SU-DHL-6 (cell line): ENCODE measurements around the gene PIH1D1.

ENCODE experiments used
- H2AFZ ChIP-seq: fragments of 200-600 bp; sonication (generic); 2 replicates; pipeline ENCODE4 v1.6.1; 2014; ENCODE audit warnings: low read depth, mild to moderate bottlenecking, moderate library complexity, mixed read lengths, antibody characterized with exemption, low read length; ENCODE audit not compliant: severe bottlenecking
- H3F3A ChIP-seq: fragments of 200-600 bp; shearing (Covaris generic); 2 replicates; pipeline ENCODE4 v1.6.0; 2016; ENCODE audit warnings: antibody characterized with exemption, mild to moderate bottlenecking; ENCODE audit not compliant: insufficient read depth
- H3K27ac ChIP-seq: fragments of 200-600 bp; sonication (generic); 2 replicates; pipeline ENCODE4 v1.5.1; 2016; ENCODE audit warnings: low read depth, mild to moderate bottlenecking, low read length, moderate library complexity, mixed read lengths
- H3K27me3 ChIP-seq: fragments of 200-600 bp; sonication (generic), shearing (Covaris generic); 2 replicates; pipeline ENCODE4 v1.6.0; 2014; ENCODE audit warnings: mild to moderate bottlenecking, low read length
- H3K36me3 ChIP-seq: fragments of 200-600 bp; sonication (generic); 2 replicates; pipeline ENCODE4 v1.6.1; 2014; ENCODE audit warnings: mild to moderate bottlenecking, low read length, mixed read lengths
- H3K4me2 ChIP-seq: fragments of 300-600, 200-600 bp; shearing (Covaris generic), sonication (generic); 2 replicates; pipeline ENCODE4 v1.6.0; 2014; ENCODE audit warnings: low read length, low read depth, mild to moderate bottlenecking; ENCODE audit not compliant: poor library complexity, severe bottlenecking
- H3K4me3 ChIP-seq: fragments of 200-600 bp; sonication (generic); 2 replicates; pipeline ENCODE4 v1.5.1; 2014; ENCODE audit warnings: antibody characterized with exemption, low read length, mild to moderate bottlenecking, mixed read lengths; ENCODE audit not compliant: insufficient read depth, poor library complexity, severe bottlenecking
- H3K79me2 ChIP-seq: fragments of 200-600 bp; sonication (generic); 2 replicates; pipeline ENCODE4 v1.6.1; 2014; ENCODE audit warnings: mild to moderate bottlenecking, low read length, moderate library complexity; ENCODE audit not compliant: insufficient read depth
- H3K9ac ChIP-seq: fragments of 200-600 bp; sonication (generic); 2 replicates; pipeline ENCODE4 v1.7.0; 2014; ENCODE audit warnings: mild to moderate bottlenecking, low read length
- H3K9me2 ChIP-seq: fragments of 200-600 bp; sonication (generic); replicated peaks from 2 replicates; pipeline ENCODE4 v1.6.1; 2014; ENCODE audit warnings: low read length; ENCODE audit not compliant: insufficient read depth
- H3K9me3 ChIP-seq: fragments of 200-600 bp; sonication (generic); 2 replicates; pipeline ENCODE4 v1.6.1; 2014; ENCODE audit warnings: low read length, mixed read lengths; ENCODE audit not compliant: insufficient read depth
- H4K20me1 ChIP-seq: fragments of 200-600 bp; sonication (generic); 2 replicates; pipeline ENCODE4 v1.6.1; 2014; ENCODE audit warnings: low read depth, mild to moderate bottlenecking, antibody characterized with exemption, low read length, moderate library complexity, mixed read lengths
- EZH2phosphoT487 ChIP-seq: fragments of 200-600 bp; sonication (generic), shearing (Covaris generic); conservative IDR thresholded peaks from 2 replicates; pipeline ENCODE4 v1.6.1; 2018; ENCODE audit warnings: mild to moderate bottlenecking, antibody characterized with exemption, low read length, moderate library complexity, mixed read lengths
- TF ChIP-seq, protein P1 (sequence below): fragments of 200-600 bp; sonication (generic); IDR thresholded peaks from one replicate; pipeline ENCODE4 v1.5.1; 2017; ENCODE audit warnings: antibody characterized with exemption, mild to moderate bottlenecking, low read length, moderate library complexity; ENCODE audit not compliant: insufficient read depth, poor library complexity, severe bottlenecking

The PIH1D1 gene

DNA sequence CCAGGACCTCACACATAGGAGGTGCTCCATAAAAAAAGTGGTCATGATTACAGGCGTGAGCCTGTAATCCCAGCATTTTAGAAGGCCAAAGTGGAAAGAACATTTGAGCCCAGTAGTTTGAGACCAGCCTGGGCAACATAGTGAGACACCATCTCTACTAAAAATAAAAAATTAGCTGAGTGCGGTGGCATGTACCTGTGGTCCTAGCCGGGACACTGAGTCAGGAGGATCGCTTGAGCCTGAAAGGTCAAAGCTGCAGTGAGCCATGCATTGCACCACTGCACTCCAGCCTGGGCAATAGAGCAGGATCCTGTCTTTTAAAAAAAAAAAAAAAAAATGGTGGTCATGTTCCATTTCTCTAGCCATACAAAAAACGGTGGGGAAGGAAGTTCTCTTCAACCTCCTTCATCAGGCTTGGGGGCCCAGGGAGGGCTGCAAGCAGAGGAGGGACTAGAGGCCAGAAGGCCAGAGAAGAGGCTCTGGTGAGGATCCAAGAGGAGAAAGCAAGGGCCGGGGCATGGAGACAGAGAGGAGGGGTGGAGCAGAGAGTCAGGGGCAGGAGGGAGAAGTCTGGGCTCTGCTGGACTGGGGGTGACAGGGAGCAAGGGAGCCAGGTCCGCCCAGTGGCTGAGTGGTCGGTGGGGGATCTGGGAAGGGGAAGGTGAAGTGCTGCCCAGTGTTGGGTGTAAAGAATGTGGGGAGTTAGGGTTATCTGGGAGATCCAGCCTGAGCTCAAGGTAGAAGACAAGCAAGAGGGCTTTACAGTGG, 54.7 kb downstream of the PIH1D1 start:
- Histone ChIP-seq H4K20me1 (no peaks in the 10 kb centered on the region), H3K4me3 (no peak overlapping the region), H3K9me3 (no peaks in the 10 kb centered on the region), H3K9me2 (no peaks in the 10 kb centered on the region), H3F3A (no peaks in the 10 kb centered on the region), H3K4me2 (no peak overlapping the region), H2AFZ (no peak overlapping the region), H3K79me2 (no peaks in the 10 kb centered on the region), H3K27ac (no peak overlapping the region), H3K27me3 (no peaks in the 10 kb centered on the region), H3K36me3 (no peaks in the 10 kb centered on the region), H3K9ac (no peak overlapping the region)
- TF ChIP-seq, protein P1, sequence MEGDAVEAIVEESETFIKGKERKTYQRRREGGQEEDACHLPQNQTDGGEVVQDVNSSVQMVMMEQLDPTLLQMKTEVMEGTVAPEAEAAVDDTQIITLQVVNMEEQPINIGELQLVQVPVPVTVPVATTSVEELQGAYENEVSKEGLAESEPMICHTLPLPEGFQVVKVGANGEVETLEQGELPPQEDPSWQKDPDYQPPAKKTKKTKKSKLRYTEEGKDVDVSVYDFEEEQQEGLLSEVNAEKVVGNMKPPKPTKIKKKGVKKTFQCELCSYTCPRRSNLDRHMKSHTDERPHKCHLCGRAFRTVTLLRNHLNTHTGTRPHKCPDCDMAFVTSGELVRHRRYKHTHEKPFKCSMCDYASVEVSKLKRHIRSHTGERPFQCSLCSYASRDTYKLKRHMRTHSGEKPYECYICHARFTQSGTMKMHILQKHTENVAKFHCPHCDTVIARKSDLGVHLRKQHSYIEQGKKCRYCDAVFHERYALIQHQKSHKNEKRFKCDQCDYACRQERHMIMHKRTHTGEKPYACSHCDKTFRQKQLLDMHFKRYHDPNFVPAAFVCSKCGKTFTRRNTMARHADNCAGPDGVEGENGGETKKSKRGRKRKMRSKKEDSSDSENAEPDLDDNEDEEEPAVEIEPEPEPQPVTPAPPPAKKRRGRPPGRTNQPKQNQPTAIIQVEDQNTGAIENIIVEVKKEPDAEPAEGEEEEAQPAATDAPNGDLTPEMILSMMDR = no peak
- TF ChIP-seq EZH2phosphoT487 = no peak
